HepG2 (cell line): Measurements from ENCODE around the gene CHCHD6. TPM values are rescaled to one million over a fixed set of nuclear protein-coding genes. Genes with fewer than 3 reads are reported as not detected.

Experiments used
- ATF4 ChIP-seq, 2 experiments: fragments of 450-650 bp in 1 of 2; sonication (generic) in 1 of 2; formaldehyde crosslinking; IDR thresholded peaks; 2 replicates each; pipeline versions ENCODE4 v1.5.0 to v1.8.0; 2020 to 2022; ENCODE audit warnings: mild to moderate bottlenecking in 1 of 2, missing genetic modification reagents in 1 of 2
- CHD2 ChIP-seq: IDR thresholded peaks from 2 replicates; pipeline ENCODE4 v1.6.1; 2011; ENCODE audit warnings: low read depth, low read length, improper control_type of control experiment
- EZH2 ChIP-seq: conservative IDR thresholded peaks from 2 replicates; pipeline ENCODE4 v1.6.1; 2012; ENCODE audit warnings: mild to moderate bottlenecking, low read depth, low read length, moderate library complexity
- HNRNPUL1 ChIP-seq: fragments of 200-400 bp; formaldehyde crosslinking; IDR thresholded peaks from 2 replicates; pipeline ENCODE4 v1.6.1; 2017; ENCODE audit warnings: low read depth, mild to moderate bottlenecking, low read length, moderate library complexity
- MATR3 ChIP-seq: sonication (generic); formaldehyde crosslinking; IDR thresholded peaks from 2 replicates; pipeline ENCODE4 v1.4.0; 2020; ENCODE audit warnings: missing genetic modification reagents
- NKX3-1 ChIP-seq: sonication (generic); formaldehyde crosslinking; IDR thresholded peaks from 2 replicates; pipeline ENCODE4 v1.5.0; 2020; ENCODE audit warnings: missing genetic modification reagents
- RFX5 ChIP-seq: IDR thresholded peaks from 2 replicates; pipeline ENCODE4 v1.6.1; 2011; ENCODE audit warnings: low read depth, low read length, improper control_type of control experiment
- SNAPC4 ChIP-seq: sonication (generic); formaldehyde crosslinking; IDR thresholded peaks from 2 replicates; pipeline ENCODE4 v1.4.0; 2020; ENCODE audit warnings: mild to moderate bottlenecking, missing genetic modification reagents
- UBTF ChIP-seq: sonication (generic); formaldehyde crosslinking; IDR thresholded peaks from 2 replicates; pipeline ENCODE4 v1.4.0; 2020; ENCODE audit warnings: mild to moderate bottlenecking, missing genetic modification reagents
- XRCC5 ChIP-seq: fragments of 200-400 bp; formaldehyde crosslinking; optimal IDR thresholded peaks from 2 replicates; pipeline ENCODE3; 2017; ENCODE audit warnings: mild to moderate bottlenecking, low read length
- YY1 ChIP-seq: IDR thresholded peaks from 2 replicates; pipeline ENCODE4 v1.6.1; 2011; ENCODE audit warnings: low read length, low read depth, moderate library complexity, mild to moderate bottlenecking; ENCODE audit not compliant: insufficient read depth, insufficient replicate concordance
- ZFP1 ChIP-seq: IDR thresholded peaks from 2 replicates; pipeline ENCODE4 v1.6.1; 2016
- ZFP36 ChIP-seq: fragments of 150-350 bp; IDR thresholded peaks from 2 replicates; pipeline ENCODE4 v1.6.1; 2018; ENCODE audit warnings: borderline replicate concordance, low read length, low read depth; ENCODE audit not compliant: partially characterized antibody
- ZFP41 ChIP-seq: sonication (generic); formaldehyde crosslinking; IDR thresholded peaks from 2 replicates; pipeline ENCODE4 v1.4.0; 2020; ENCODE audit warnings: mild to moderate bottlenecking, missing genetic modification reagents, borderline replicate concordance
- ZNF24 ChIP-seq: fragments of 450-650 bp; IDR thresholded peaks from 2 replicates; pipeline ENCODE4 v1.6.1; 2017; ENCODE audit warnings: antibody characterized with exemption, mild to moderate bottlenecking
- polyA plus RNA-seq, 8 experiments: library from polyadenylated mRNA; depleted of rRNA in 3 of 8; stranded (reverse) in 7 of 8; unstranded in 1 of 8; fragments of >200 nt; fragmentation: Illumina TruSeq in 4 of 8; extraction: Trizol in 4 of 8; gene quantifications; 2 replicates each; pipeline versions ENCODE4 v1.2.1 to v1.2.3, GENCODE V29; 2011 to 2016; ENCODE audit warnings: low read depth in 4 of 8, missing spikeins in 1 of 8, mixed read lengths in 1 of 8; ENCODE audit not compliant: insufficient read depth in 1 of 8
- total RNA-seq, 5 experiments: library from RNA; depleted of rRNA; stranded (reverse); fragments of >200 nt; fragmentation: Illumina TruSeq; extraction: Trizol; gene quantifications; 2 replicates each; pipeline ENCODE4 v1.2.3, GENCODE V29; 2016; ENCODE audit warnings: low read depth in 1 of 5
- TF ChIP-seq, protein P1 (sequence below): sonication (generic); formaldehyde crosslinking; IDR thresholded peaks from 2 replicates; pipeline ENCODE4; 2020; ENCODE audit warnings: missing genetic modification reagents, mild to moderate bottlenecking, borderline replicate concordance
- TF ChIP-seq, protein P2 (sequence below): sonication (generic); formaldehyde crosslinking; IDR thresholded peaks from 2 replicates; pipeline ENCODE4 v1.8.1; 2023; ENCODE audit warnings: mild to moderate bottlenecking, missing genetic modification reagents, borderline replicate concordance

The CHCHD6 gene
- total and polyA plus RNA-seq, 2 of the 13 experiments (the other 11 are each of a cell fraction or from before 2014, with no cell fraction given) = 20.3 to 20.8 TPM

GRCh38 chr3:126752303-126753190 is 48.5 kb downstream of the CHCHD6 start (continued):
- TF ChIP-seq SNAPC4 = no peak
- TF ChIP-seq YY1 = peak; percentile 35
- TF ChIP-seq ZFP36 = no peak
- no peak for TF ChIP-seq CHD2
- TF ChIP-seq ZFP41 (CRISPR knock-in tag) = peak; percentile 65; the same call in 1 of the 2 replicates
- no peak for TF ChIP-seq HNRNPUL1
- TF ChIP-seq, protein P1, sequence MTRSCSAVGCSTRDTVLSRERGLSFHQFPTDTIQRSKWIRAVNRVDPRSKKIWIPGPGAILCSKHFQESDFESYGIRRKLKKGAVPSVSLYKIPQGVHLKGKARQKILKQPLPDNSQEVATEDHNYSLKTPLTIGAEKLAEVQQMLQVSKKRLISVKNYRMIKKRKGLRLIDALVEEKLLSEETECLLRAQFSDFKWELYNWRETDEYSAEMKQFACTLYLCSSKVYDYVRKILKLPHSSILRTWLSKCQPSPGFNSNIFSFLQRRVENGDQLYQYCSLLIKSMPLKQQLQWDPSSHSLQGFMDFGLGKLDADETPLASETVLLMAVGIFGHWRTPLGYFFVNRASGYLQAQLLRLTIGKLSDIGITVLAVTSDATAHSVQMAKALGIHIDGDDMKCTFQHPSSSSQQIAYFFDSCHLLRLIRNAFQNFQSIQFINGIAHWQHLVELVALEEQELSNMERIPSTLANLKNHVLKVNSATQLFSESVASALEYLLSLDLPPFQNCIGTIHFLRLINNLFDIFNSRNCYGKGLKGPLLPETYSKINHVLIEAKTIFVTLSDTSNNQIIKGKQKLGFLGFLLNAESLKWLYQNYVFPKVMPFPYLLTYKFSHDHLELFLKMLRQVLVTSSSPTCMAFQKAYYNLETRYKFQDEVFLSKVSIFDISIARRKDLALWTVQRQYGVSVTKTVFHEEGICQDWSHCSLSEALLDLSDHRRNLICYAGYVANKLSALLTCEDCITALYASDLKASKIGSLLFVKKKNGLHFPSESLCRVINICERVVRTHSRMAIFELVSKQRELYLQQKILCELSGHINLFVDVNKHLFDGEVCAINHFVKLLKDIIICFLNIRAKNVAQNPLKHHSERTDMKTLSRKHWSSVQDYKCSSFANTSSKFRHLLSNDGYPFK (CRISPR knock-in tag) = no peak
- peak; percentile 79 for TF ChIP-seq XRCC5
- TF ChIP-seq ZNF24 = no peak
- no peak for TF ChIP-seq ZFP1 (CRISPR knock-in tag)
- no peak for TF ChIP-seq ATF4 (CRISPR knock-in tag; IDR thresholded peaks at IDR 0.05)
- TF ChIP-seq MATR3 (CRISPR knock-in tag) = no peak
- no peak for TF ChIP-seq EZH2
- TF ChIP-seq, protein P2, sequence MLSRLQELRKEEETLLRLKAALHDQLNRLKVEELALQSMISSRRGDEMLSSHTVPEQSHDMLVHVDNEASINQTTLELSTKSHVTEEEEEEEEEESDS (CRISPR knock-in tag) = no peak
- TF ChIP-seq NKX3-1 (CRISPR knock-in tag) = no peak
- no peak for TF ChIP-seq RFX5
- TF ChIP-seq UBTF = 0 out of 2 replicates have a peak, but pooled peaks have one; percentile 32
